ENCODE measurements around the gene MTF2.
"Not testable (repeated sequence)": the region's sequence is repeated elsewhere in the genome, so short reads cannot be mapped to it uniquely, and the experiment has no call there.

The MTF2 gene

GRCh38 chr1:93154898-93155297 is 75.8 kb downstream of the MTF2 start:
- TF ChIP-seq, protein P1, sequence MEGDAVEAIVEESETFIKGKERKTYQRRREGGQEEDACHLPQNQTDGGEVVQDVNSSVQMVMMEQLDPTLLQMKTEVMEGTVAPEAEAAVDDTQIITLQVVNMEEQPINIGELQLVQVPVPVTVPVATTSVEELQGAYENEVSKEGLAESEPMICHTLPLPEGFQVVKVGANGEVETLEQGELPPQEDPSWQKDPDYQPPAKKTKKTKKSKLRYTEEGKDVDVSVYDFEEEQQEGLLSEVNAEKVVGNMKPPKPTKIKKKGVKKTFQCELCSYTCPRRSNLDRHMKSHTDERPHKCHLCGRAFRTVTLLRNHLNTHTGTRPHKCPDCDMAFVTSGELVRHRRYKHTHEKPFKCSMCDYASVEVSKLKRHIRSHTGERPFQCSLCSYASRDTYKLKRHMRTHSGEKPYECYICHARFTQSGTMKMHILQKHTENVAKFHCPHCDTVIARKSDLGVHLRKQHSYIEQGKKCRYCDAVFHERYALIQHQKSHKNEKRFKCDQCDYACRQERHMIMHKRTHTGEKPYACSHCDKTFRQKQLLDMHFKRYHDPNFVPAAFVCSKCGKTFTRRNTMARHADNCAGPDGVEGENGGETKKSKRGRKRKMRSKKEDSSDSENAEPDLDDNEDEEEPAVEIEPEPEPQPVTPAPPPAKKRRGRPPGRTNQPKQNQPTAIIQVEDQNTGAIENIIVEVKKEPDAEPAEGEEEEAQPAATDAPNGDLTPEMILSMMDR (IDR thresholded peaks at IDR 0.05; ENCODE audit: extremely low read depth, insufficient read depth, missing control alignments): no peak
- DNase-seq (ENCODE audit: low spot score): no peak
- in situ Hi-C loops (cut with MboI; ENCODE audit: low pct_unique_long_range_greater_than_20kb, low sequenced_read_pairs, unreplicated experiment): no loop called here

DNA sequence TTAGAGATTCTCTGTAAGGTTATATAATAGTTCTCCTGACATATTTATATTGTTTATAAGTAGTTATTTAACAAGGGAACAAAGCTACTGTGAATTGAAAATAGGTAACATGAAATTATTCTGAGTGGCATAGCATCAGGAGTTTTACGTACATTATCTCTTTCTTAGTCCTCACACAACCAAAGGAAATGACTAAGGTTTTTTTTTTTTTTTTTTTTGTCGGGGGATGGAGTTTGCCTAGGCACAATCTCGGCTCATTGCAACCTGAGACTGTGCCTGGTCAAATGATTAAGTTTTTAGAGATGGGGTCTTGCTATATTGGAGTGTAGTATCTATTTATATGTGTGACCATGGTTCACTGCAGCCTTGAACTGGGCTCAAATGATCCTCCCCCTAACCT is 76.3 kb downstream of the MTF2 start:
- DNase-seq (ENCODE audit: low spot score): no peak
- TF ChIP-seq, protein P1 (IDR thresholded peaks at IDR 0.05; ENCODE audit: extremely low read depth, insufficient read depth, missing control alignments): no peak

GRCh38 chr1:93159337-93159736 is 80.3 kb downstream of the MTF2 start:
- TF ChIP-seq, protein P1 (IDR thresholded peaks at IDR 0.05; ENCODE audit: extremely low read depth, insufficient read depth, missing control alignments): no peak
- no peak for DNase-seq (ENCODE audit: low spot score)
- in situ Hi-C loops (cut with MboI; ENCODE audit: low pct_unique_long_range_greater_than_20kb, low sequenced_read_pairs, unreplicated experiment): no loop called here

More for the DNA sequence above, 76.3 kb downstream of the MTF2 start:
- in situ Hi-C loops (cut with MboI; ENCODE audit: low pct_unique_long_range_greater_than_20kb, low sequenced_read_pairs, unreplicated experiment): no loop called here

DNA sequence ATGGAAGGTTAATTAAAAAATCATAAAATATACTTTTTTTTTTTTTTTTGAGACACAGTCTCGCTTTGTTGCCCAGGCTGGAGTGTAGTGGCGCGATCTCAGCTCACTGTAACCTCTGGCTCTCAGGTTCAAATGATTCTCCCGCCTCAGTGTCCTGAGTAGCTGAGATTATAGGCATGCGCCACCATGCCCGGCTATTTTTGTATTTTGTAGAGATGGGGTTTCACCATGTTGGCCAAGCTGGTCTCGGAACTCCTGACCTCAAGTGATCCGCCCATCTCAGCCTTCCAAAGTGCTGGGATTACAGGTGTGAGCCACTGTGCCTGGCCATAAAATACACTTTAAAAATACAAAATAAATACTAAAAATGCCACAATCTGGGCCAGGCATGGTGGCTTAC is 84.2 kb downstream of the MTF2 start:
- DNase-seq (ENCODE audit: low spot score); in situ Hi-C loops (cut with MboI; ENCODE audit: low pct_unique_long_range_greater_than_20kb, low sequenced_read_pairs, unreplicated experiment): not testable (repeated sequence)

GRCh38 chr1:93164816-93165215 is 85.7 kb downstream of the MTF2 start:
- in situ Hi-C loops (cut with MboI; ENCODE audit: low pct_unique_long_range_greater_than_20kb, low sequenced_read_pairs, unreplicated experiment): no loop called here
- TF ChIP-seq, protein P1 (IDR thresholded peaks at IDR 0.05; ENCODE audit: extremely low read depth, insufficient read depth, missing control alignments): no peak
- no peak for DNase-seq (ENCODE audit: low spot score)

GRCh38 chr1:93165895-93166294 is 86.8 kb downstream of the MTF2 start:
- DNase-seq (ENCODE audit: low spot score); in situ Hi-C loops (cut with MboI; ENCODE audit: low pct_unique_long_range_greater_than_20kb, low sequenced_read_pairs, unreplicated experiment): not testable (repeated sequence)

GRCh38 chr1:93167006-93167405 is 87.9 kb downstream of the MTF2 start:
- TF ChIP-seq, protein P1 (IDR thresholded peaks at IDR 0.05; ENCODE audit: extremely low read depth, insufficient read depth, missing control alignments): no peak
- DNase-seq (ENCODE audit: low spot score): no peak
- in situ Hi-C loops (cut with MboI; ENCODE audit: low pct_unique_long_range_greater_than_20kb, low sequenced_read_pairs, unreplicated experiment): no loop called here

GRCh38 chr1:93170141-93170678 is 91.1 kb downstream of the MTF2 start:
- DNase-seq (ENCODE audit: low spot score); in situ Hi-C loops (cut with MboI; ENCODE audit: low pct_unique_long_range_greater_than_20kb, low sequenced_read_pairs, unreplicated experiment): not testable (repeated sequence)

Data from GM13977 (cell line).